HG03565 (cell line): ENCODE measurements around the gene ZSCAN32.

ENCODE experiments used
- ATAC-seq: cut with Tn5 transposase; IDR thresholded peaks from one replicate; pipeline ENCODE4 v1.9.1; 2021; ENCODE audit warnings: mild to moderate bottlenecking, moderate library complexity; ENCODE audit not compliant: unreplicated experiment

Gene ZSCAN32

DNA sequence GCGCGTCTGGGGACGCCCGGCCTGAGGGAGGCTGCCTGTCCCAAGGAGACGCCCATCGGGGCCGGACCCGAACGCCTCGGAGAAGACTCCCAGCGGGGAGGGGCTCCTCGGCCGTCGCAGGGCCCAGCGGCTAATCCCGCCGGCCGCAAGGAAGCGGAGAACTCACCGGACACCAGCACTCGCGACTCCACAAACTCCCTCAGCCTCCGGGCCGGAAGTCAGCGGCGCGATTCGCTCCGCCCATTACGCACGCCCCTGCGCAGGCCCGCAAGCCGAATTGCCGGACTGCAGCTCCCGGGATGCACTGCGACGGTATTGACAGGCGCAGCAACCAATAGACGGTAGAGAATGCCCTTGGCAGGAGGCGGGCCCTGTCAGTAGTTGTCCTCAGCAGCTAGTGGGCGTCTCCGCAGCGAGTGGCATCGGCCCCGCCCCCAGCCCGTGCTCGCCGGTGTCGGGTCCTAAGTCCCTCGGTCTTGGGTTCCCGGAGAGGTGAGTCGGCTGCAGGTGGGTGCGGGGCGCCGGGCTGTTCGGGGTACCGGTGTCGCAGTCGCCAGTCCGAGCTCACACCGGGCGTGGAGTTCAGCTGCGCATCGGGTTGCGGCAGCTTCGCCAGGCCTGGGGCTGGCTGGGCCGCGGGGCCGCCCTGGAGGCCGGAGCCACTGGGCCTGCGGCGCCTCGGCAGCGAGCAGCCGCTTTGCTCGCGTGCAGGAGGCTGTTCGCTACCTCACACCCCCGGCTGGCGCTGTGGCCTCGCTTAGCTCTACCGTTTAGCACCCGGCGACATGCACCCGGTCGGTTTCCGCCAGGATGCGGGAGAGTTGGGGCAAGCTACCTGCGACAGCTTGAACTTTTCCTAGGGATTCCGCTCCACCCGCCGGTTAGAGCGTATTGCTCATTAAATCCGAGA lies at the start of gene ZSCAN32, which contains the start of gene ZNF174:
Gene ZSCAN32, minus strand, starts transcription at position 226 of the 910 bp plus-strand sequence. CDS start 3,447 bp downstream, outside the sequence.
Gene ZNF174, plus strand, starts transcription at position 437 of the 910 bp plus-strand sequence. CDS start 790 bp downstream, outside the sequence.
- peak; percentile 97 for ATAC-seq

DNA sequence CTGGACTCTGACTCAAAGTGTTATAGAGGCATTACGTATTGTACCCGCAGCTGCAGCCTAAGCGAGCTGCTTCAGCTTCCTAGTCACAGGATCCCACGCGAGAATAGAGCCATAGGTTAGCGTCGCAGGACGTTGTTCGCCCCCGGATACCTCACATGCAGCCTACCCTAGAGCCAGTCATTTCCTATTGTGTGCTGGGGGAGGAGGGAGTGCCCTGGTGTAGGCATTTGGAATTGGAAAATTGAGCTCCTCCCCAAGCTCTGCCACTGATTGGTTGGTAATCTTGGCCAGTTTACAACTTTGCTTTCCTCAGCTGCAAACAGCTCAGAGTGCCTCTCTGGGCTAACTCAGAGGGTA lies 43.2 kb upstream of the ZSCAN32 start:
- ATAC-seq = peak; percentile 18

- peak; percentile 77 for ATAC-seq
Measured at GRCh38 chr16:3443108-3444031, 42.6 kb upstream of the ZSCAN32 start, which contains the start of the genes NAA60 and ZNF597. Gene NAA60 (plus strand): TSS chr16:3443680. CDS start chr16:3476228, 32,548 bp downstream. Gene ZNF597 (minus strand): TSS chr16:3443504. CDS start chr16:3443153, 351 bp downstream.

DNA sequence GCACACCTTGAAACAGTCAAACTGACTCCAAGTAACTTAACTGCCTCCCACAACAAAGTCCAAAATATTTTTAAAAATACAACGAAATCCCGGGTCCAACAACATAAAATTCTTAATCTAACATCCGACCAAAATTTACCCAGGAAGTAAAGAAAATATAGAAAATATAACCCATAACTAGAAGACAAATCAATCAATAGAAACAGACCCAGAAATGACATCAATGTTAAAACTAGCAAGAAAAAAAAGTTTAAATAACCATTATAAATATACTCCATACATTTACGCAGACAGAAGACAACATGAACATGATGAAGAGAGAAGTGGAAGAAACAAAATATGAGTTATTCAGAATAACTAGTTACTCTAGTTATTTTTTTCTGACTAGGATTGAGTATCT lies 38.8 kb upstream of the ZSCAN32 start:
- no peak for ATAC-seq

GRCh38 chr16:3434373-3434772 lies 33.6 kb upstream of the ZSCAN32 start:
- no peak for ATAC-seq

GRCh38 chr16:3431779-3432219 lies 31.0 kb upstream of the ZSCAN32 start:
- ATAC-seq = no peak

GRCh38 chr16:3413730-3414379 lies 13.1 kb upstream of the ZSCAN32 start:
- ATAC-seq = no peak

DNA sequence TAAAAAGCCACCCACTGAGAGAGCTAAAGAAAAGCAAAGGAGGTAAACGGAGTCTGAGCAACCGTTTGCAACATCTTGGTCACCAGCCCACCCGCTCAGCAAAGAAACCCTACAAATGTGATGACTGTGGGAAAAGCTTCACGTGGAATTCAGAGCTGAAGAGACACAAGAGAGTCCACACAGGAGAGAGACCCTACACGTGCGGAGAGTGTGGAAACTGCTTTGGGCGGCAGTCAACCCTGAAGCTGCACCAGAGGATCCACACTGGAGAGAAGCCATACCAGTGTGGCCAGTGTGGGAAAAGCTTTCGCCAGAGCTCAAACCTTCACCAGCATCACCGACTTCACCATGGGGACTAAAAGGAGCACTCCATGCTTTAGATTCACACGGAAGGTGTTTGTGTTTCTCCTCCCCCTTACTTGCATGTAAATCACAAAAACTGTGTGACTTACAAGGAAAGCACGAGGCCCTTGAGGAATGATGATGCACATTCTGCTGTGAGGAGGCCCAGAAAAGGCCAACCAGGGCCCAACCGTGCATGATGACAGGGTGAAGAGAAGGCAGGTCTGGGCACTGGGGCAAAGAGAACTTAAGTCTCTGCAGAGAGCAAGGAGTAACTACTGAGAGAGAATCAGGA lies 7.9 kb upstream of the ZSCAN32 start:
- no peak for ATAC-seq

GRCh38 chr16:3401719-3402397 lies 1.1 kb upstream of the ZSCAN32 start:
- no peak for ATAC-seq

DNA sequence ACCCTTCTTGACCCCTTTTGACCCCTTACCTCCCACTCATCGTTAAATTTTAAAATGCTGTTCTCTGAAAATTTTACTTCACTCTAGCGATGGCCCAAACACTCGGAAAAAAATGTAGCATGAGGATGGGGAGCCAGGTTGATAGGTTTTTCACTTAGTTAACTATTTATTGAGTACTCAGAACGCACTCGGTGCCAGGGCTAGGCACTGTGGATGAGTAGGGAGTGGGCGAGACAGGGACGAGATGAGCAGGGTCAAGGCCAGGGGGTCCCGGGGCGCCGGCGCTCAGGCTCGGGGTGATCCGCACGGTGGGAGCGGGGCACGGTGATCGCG lies 392 bp downstream of the ZSCAN32 start:
- ATAC-seq = no peak

DNA sequence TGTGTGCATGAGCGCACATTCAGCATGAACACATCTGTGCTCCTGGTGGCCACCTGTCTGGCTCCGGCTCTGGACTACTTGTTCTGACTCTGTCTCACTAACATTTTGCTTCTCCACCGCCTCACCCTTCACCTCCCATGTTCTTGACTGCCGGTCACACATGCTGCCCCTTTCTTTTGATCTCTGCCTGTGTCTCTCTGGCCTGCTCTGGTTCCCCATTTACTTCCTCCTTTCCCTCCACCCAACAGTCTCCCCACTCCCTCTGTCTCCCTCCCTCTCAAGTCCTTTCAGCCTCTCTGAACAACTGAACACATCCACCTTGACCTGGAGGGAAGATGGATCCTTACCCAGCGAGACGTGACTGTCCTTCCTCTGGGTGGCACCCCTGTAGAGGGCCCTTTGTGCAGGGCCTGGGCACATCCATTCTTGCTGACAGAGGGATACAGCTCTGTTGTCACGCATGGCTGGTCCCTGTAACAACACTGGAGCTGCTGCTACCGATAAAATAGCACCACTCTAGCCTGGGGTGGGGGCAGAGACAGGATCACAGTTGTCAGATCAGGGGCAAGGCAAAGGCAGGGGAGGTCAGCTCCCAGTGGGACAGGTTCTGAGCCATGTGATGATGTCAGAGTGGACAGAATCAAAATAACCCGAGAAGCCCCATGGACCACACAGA lies 11.0 kb downstream of the ZSCAN32 start:
- ATAC-seq = no peak

GRCh38 chr16:3388325-3388724 lies 12.5 kb downstream of the ZSCAN32 start:
- ATAC-seq = no peak

- ATAC-seq = no peak
Measured at GRCh38 chr16:3383045-3383448, 17.8 kb downstream of the ZSCAN32 start.

DNA sequence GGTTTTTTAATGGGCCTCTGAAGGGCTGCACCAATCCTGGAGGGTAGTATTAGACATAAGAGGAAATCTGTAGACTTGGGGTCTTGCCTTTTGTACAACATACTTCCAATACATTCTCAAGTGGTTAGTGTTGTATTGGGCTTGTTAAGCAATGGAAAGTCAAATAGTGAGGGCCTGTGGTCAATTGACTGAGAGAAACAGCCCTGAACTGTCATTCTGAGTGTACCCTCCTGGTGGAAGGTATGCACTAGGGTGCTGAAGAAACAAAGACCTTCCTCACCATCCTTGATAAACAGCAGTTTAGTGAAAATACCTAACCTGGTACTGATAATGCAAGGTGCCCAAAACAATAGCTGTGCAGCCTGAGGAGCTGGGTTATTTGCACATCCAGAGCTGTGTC lies 22.9 kb downstream of the ZSCAN32 start:
- no peak for ATAC-seq

- ATAC-seq = no peak
Measured at GRCh38 chr16:3375680-3376079, 25.1 kb downstream of the ZSCAN32 start.

DNA sequence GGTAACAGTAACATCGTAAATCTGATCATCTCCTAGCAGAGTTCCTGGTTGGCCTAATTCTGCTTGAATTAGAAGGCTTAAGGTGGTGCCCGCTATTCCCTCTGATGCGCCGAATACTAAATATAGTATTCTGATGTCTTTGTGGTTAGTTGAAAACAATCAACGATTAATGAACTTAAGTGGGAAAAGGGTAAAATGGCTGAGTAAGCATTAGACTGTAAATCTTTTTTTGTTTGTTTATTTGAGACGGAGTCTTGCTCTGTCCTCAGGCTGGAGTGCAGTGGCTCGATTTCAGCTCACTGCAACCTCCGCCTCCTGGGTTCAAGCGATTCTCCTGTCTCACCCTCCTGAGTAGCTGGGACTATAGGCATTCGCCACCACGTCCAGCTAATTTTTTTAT lies 31.7 kb downstream of the ZSCAN32 start:
- no peak for ATAC-seq

DNA sequence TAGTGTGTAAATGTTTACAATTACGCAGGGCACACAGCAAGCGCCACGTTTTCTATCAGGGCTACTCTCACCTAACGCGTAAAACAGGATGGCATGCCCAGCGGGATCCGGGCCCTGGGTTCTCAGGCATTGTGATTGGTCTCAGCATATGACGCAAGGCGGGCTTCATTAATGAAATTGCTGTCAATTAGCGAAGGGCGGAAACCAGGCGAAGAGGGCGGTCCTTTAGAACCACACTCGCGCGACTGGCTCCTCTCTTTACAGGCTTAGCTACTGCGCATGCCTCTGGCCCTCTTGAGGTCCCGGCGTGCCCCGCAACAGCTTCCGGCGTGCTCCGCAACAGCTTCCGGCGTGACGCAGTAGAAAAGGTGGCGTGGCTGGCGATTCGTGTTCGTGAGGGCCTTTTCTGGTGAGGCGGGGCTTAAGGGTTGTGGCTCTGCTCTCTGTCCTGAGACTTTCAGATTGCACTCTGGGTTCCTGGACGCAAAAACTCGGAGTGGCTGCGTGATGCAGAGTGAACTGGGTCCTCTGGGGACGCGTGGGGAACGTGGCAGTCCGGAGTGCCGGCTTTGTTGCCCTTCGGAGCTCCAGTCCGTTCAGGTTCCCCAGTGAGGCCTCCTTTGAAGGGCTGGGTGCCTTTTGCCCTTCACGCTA lies 35.9 kb downstream of the ZSCAN32 start:
- peak; percentile 54 for ATAC-seq

GRCh38 chr16:3363793-3364192 lies 37.0 kb downstream of the ZSCAN32 start:
- no peak for ATAC-seq

DNA sequence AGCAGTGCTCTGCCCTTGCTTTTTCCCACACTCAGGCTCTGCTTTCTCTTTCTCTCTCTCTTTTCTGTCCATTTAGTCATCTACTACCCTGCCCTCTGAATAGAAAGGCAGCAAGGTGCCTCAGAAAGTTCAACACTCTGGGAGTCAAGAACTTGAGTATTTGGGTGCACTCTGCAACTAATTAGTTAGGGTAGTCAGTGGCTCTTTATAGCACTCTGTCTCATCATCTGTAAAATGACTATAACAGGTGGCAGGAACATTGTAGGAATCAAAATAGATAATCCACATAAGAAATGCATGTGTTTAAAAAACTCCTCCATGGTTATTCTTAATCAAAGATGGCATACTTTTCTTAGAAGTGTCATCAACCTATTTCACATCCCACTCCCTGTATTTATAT lies 37.9 kb downstream of the ZSCAN32 start:
- no peak for ATAC-seq
